ENCODE measurements around the gene NCSTN.

The NCSTN gene

GRCh38 chr1:160407839-160408801 lies 64.9 kb downstream of the NCSTN start:
- FAIRE-seq, result no peak

Measured in islet of Langerhans (tissue), 1 donor.